ENCODE measurements around the gene VPS37D.

DNA sequence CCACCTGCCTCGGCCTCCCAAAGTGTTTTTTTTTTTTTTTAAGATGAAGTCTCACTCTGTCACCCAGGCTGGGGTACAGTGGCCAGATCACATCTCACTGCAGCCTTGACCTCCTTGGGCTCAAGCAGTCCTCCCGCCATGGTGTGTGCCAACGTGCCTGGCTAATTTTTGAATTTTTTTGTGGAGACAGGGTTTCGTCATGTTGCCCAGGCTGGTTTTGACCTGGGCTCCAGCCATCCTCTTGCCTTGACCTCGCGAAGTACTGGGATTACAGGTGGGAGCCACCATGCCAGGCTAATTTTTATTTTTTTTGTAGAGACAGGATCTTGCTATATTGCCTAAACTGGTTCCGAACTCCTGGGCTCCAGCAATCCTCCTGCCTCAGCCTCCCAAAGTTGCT, 34.3 kb upstream of the VPS37D start:
- TF ChIP-seq EP300 (IDR thresholded peaks at IDR 0.05) = no peak
- no peak for TF ChIP-seq POLR2A (IDR thresholded peaks at IDR 0.05; ENCODE audit: low read depth)
